Measurements from ENCODE around the gene TSFM.

TSFM gene

GRCh38 chr12:57793920-57794319 lies 11.3 kb downstream of the TSFM start:
- no peaks in the 10 kb centered on the region; the same call in 1 of the 2 replicates for H4K20me1 ChIP-seq (ENCODE audit: insufficient read depth, low read length)
- DNase-seq (no peak), ATAC-seq (ENCODE audit: insufficient read depth, low read depth) (no peak)
- H3K79me2 ChIP-seq (ENCODE audit: insufficient read depth, low read length), result no peaks in the 10 kb centered on the region
- no peak overlapping the region for H3K9ac ChIP-seq (ENCODE audit: low read depth, low read length)
- no peaks in the 10 kb centered on the region for H3K27me3 ChIP-seq (ENCODE audit: insufficient read depth, low read length, poor library complexity)
- H3K27ac ChIP-seq (ENCODE audit: low read length), result no peak overlapping the region
- H3K36me3 ChIP-seq (ENCODE audit: insufficient read depth, low read length), result peaks cover 85% of the 10 kb centered on the region
- no peaks in the 10 kb centered on the region for H3K4me1 ChIP-seq (ENCODE audit: insufficient read depth, low read length)
- no peak overlapping the region for H3K4me3 ChIP-seq (ENCODE audit: low read depth in 1 of 2, low read length in 2 of 2)
- TF ChIP-seq EZH2 (IDR thresholded peaks at IDR 0.05; ENCODE audit: borderline replicate concordance, low read depth, low read length, severe bottlenecking) (no peak), CTCF (IDR thresholded peaks at IDR 0.05; ENCODE audit: borderline replicate concordance, extremely low read depth, low read length, poor library complexity, severe bottlenecking) (no peak)
- no peak overlapping the region for H3K4me2 ChIP-seq (ENCODE audit: insufficient read depth, low read length)
- H2AFZ ChIP-seq (ENCODE audit: low read depth, low read length), result no peak overlapping the region
- no peaks in the 10 kb centered on the region for H3K9me3 ChIP-seq (ENCODE audit: insufficient read depth, low read length, severe bottlenecking)

- no peak overlapping the region for H3K4me2 ChIP-seq (ENCODE audit: insufficient read depth, low read length)
- no peaks in the 10 kb centered on the region for H3K4me1 ChIP-seq (ENCODE audit: insufficient read depth, low read length)
- TF ChIP-seq CTCF (IDR thresholded peaks at IDR 0.05; ENCODE audit: borderline replicate concordance, extremely low read depth, low read length, poor library complexity, severe bottlenecking) (no peak), EZH2 (IDR thresholded peaks at IDR 0.05; ENCODE audit: borderline replicate concordance, low read depth, low read length, severe bottlenecking) (no peak)
- peaks cover 75% of the 10 kb centered on the region for H3K36me3 ChIP-seq (ENCODE audit: insufficient read depth, low read length)
- ATAC-seq (ENCODE audit: insufficient read depth, low read depth) (no peak), DNase-seq (no peak)
- no peak overlapping the region for H2AFZ ChIP-seq (ENCODE audit: low read depth, low read length)
- H3K9me3 ChIP-seq (ENCODE audit: insufficient read depth, low read length, severe bottlenecking), result no peaks in the 10 kb centered on the region
- H3K4me3 ChIP-seq (ENCODE audit: low read depth in 1 of 2, low read length in 2 of 2), result no peak overlapping the region
- H3K9ac ChIP-seq (ENCODE audit: low read depth, low read length), result no peak overlapping the region
- no peaks in the 10 kb centered on the region for H3K27me3 ChIP-seq (ENCODE audit: insufficient read depth, low read length, poor library complexity)
- H4K20me1 ChIP-seq (ENCODE audit: insufficient read depth, low read length), result no peaks in the 10 kb centered on the region; the same call in 1 of the 2 replicates
- no peaks in the 10 kb centered on the region for H3K79me2 ChIP-seq (ENCODE audit: insufficient read depth, low read length)
- H3K27ac ChIP-seq (ENCODE audit: low read length), result no peak overlapping the region
These were observed 12.8 kb downstream of the TSFM start for GRCh38 chr12:57795354-57795753.

GRCh38 chr12:57796996-57797395 lies 14.4 kb downstream of the TSFM start:
- DNase-seq, result no peak
- Histone ChIP-seq H3K36me3 (ENCODE audit: insufficient read depth, low read length) (peaks cover 61% of the 10 kb centered on the region), H3K9me3 (ENCODE audit: insufficient read depth, low read length, severe bottlenecking) (no peaks in the 10 kb centered on the region), H3K27me3 (ENCODE audit: insufficient read depth, low read length, poor library complexity) (no peaks in the 10 kb centered on the region), H2AFZ (ENCODE audit: low read depth, low read length) (no peak overlapping the region), H3K4me2 (ENCODE audit: insufficient read depth, low read length) (no peak overlapping the region), H3K9ac (ENCODE audit: low read depth, low read length) (no peak overlapping the region), H4K20me1 (ENCODE audit: insufficient read depth, low read length) (no peaks in the 10 kb centered on the region; the same call in 1 of the 2 replicates), H3K4me1 (ENCODE audit: insufficient read depth, low read length) (no peaks in the 10 kb centered on the region), H3K4me3 (ENCODE audit: low read depth in 1 of 2, low read length in 2 of 2) (no peak overlapping the region), H3K79me2 (ENCODE audit: insufficient read depth, low read length) (no peaks in the 10 kb centered on the region), H3K27ac (ENCODE audit: low read length) (no peak overlapping the region)
- TF ChIP-seq CTCF (IDR thresholded peaks at IDR 0.05; ENCODE audit: borderline replicate concordance, extremely low read depth, low read length, poor library complexity, severe bottlenecking) (no peak), EZH2 (IDR thresholded peaks at IDR 0.05; ENCODE audit: borderline replicate concordance, low read depth, low read length, severe bottlenecking) (no peak)
- no peak for ATAC-seq (ENCODE audit: insufficient read depth, low read depth)

GRCh38 chr12:57797933-57798332 lies 15.3 kb downstream of the TSFM start:
- H4K20me1 ChIP-seq (ENCODE audit: insufficient read depth, low read length), result no peaks in the 10 kb centered on the region; the same call in 1 of the 2 replicates

More at GRCh38 chr12:57797933-57798332, 15.3 kb downstream of the TSFM start:
- ATAC-seq (ENCODE audit: insufficient read depth, low read depth) (no peak), DNase-seq (no peak)
- no peak overlapping the region for H3K27ac ChIP-seq (ENCODE audit: low read length)
- no peaks in the 10 kb centered on the region for H3K4me1 ChIP-seq (ENCODE audit: insufficient read depth, low read length)
- TF ChIP-seq CTCF (IDR thresholded peaks at IDR 0.05; ENCODE audit: borderline replicate concordance, extremely low read depth, low read length, poor library complexity, severe bottlenecking), result no peak
- no peak for TF ChIP-seq EZH2 (IDR thresholded peaks at IDR 0.05; ENCODE audit: borderline replicate concordance, low read depth, low read length, severe bottlenecking)
- H3K9ac ChIP-seq (ENCODE audit: low read depth, low read length), result no peak overlapping the region
- H3K4me2 ChIP-seq (ENCODE audit: insufficient read depth, low read length), result no peak overlapping the region
- H3K4me3 ChIP-seq (ENCODE audit: low read depth in 1 of 2, low read length in 2 of 2), result no peak overlapping the region
- H3K9me3 ChIP-seq (ENCODE audit: insufficient read depth, low read length, severe bottlenecking), result no peaks in the 10 kb centered on the region
- peaks cover 52% of the 10 kb centered on the region for H3K36me3 ChIP-seq (ENCODE audit: insufficient read depth, low read length)
- H3K79me2 ChIP-seq (ENCODE audit: insufficient read depth, low read length), result no peaks in the 10 kb centered on the region
- no peak overlapping the region for H2AFZ ChIP-seq (ENCODE audit: low read depth, low read length)
- no peaks in the 10 kb centered on the region for H3K27me3 ChIP-seq (ENCODE audit: insufficient read depth, low read length, poor library complexity)
